HK-2 (cell line): ENCODE data around the gene TOPAZ1.

ENCODE experiments used
- DNase-seq: peaks from one replicate; pipeline ENCODE4 v3.0.0-alpha.2; 2018; ENCODE audit not compliant: unreplicated experiment

The TOPAZ1 gene

DNA sequence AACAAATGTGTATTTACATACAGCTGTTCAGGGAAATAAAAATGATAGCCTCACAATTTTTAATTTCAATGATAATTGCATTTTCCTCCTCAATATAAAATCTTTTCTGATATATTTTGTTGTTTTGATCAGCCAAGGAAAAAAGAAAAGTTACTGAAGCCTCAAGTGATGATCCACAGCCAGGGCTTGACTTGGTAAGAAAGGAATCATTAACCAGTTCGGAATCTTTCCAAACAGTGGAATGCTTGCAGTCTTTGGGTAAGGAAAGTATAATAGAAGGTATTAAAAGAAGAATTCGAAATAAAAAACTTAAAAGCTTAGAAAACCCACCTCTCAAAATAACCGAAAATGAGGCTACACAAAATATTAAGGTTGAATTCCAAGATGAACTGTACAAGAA lies 1.0 kb downstream of the TOPAZ1 start:
- no peak for DNase-seq

DNA sequence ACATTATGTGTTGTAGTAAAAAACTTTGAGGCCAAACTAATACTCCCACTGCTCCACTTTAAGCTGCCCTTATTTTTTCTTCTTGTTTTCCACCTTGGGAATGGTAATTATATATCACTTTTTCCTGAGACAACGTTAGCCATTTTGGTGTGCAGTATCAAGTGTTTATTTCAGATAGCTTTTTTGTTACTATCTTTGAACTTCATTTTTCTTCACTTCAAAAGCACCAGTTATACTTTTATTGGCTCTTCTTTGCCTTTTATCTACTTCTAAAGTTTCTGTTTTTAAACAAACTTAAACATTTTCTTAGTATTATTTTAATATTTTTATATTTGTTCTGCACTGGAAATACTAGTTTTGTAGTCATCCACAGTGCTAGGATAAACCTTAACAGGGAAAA lies 6.5 kb downstream of the TOPAZ1 start:
- DNase-seq, result no peak

DNA sequence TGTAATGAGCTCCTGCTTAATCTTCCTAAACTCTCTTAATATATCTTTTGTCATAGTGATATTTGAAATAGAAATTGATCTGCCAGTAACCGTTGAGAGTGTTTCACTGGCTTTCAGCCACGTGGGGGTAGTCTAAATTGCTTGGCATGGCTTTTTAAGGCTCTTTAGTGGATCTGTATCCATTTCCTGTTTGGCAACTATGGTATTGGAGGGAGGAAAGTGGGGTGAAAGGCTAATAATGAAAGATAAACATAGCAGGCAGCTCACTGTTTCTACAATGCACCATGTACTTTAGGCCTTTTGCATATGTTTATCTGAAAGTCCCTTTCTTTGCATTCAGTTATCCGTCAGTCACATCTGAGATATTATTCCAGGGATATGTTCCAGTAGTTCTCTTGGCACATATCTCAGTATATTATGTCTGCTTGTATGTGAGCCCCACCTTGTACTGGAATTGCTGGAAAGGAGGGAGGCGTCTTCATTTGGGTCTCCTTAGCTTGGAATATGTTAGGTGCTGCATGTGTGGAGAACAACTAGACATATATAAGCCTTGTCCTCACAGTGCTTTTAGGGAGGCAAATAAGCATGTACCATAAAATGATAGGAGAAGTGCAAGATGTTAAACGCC lies 10.8 kb downstream of the TOPAZ1 start:
- DNase-seq, result no peak

DNA sequence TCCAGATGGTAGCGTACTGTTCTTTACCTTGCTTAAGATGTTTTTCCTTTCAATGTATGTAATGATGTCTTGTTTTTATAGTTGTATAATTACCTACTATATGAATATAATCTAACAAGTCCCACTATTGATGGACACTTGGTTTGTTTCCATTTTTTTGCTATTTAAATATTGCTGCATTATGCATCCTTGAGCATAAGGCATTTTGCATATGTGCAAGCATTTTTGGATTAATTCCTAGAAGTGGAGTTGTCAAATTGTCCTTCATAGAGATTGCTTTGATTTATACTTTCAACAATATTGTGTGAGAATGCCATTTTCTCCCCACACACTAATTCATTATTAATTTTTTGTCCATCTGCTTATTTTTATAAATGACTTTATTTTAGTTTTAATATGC lies 17.7 kb downstream of the TOPAZ1 start:
- no peak for DNase-seq

DNA sequence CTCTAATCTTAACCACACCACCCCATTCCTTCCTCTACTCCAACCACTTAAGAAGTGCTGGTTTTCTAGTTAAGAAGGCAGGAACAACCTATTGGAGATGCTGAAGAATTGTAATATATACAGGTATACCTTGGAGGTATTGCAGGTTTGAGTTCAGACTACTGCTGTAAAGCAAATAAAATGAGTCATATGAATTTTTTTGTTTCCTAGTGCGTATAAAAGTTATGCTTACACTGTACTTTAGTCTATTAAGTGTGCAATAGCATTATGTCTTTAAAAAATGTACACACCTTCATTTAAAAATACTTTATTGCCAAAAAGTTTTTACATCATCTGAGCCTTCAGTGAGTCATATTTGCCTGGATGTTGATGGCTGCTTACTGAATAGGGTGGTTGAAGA lies 22.5 kb downstream of the TOPAZ1 start:
- DNase-seq, result no peak

DNA sequence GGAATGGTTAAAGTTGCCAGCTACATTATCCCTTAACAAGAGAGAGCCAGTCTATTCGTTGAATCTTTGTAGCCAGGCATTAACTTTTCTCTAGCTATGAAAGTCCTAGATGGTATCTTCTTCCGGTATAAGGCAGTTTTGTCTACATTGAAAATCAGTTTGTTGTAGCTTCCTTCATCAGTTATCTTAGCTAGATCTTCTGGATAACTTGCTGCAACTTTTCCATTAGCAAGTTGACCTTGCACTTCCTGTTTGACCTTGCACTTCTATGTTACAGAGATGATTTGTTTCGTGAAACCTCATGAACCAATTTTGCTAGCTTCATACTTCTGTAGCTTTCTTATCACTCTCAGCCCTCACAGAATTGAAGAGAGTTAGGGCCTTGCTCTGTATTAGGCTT lies 24.1 kb downstream of the TOPAZ1 start:
- DNase-seq, result no peak

DNA sequence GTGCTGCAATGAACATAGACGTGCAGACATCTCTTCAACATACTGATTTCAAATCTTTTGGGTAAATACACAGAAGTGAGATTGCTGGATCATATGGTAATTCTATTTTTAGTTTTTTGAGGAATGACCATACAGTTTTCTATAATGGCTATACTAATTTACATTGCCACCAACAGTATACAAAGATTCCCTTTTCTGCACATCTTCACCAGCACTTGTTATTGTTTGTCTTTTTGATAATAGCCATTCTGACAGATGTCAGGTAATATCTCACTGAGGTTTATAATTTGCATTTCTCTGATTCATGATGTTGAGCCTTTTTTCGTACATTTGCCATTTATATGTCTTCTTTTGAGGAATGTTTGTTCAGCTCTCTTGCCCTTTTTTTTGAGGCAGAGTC lies 30.5 kb downstream of the TOPAZ1 start:
- no peak for DNase-seq

DNA sequence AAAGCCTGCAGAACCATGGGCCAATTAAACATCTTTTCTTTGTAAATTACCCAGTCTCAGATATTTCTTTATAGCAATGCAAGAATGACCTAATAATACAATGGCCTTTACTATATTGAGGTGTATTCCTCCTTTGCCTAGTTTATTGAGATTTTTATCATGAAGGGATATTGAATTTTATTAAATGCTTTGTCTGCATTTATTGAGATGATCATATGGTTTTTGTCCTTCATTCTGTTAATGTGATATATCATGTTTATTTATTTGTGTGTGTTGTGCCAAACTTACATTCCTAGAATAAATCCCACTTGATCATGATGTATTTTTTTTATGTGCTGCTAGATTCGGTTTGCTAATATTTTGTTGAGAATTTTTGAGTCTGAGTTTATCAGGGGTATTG lies 36.2 kb downstream of the TOPAZ1 start:
- no peak for DNase-seq

DNA sequence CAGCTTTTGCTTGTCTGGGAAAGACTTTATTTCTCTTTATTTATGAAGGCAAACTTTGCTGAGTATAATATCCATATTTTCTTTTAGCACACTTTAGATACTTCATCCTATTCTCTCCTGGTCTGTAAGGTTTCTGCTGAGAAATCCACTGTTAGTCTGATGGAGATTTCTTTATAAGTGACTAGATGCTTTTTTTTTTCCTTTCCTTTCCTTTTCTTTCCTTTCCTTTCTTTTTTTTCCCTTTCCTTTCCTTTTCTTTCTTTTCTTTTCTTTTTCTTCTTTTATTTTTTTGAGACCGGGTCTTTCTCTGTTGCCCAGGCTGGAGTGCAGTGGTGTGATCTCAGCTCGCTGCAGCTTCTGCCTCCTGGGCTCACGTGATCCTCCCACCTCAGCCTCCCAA lies 38.4 kb downstream of the TOPAZ1 start:
- no peak for DNase-seq

DNA sequence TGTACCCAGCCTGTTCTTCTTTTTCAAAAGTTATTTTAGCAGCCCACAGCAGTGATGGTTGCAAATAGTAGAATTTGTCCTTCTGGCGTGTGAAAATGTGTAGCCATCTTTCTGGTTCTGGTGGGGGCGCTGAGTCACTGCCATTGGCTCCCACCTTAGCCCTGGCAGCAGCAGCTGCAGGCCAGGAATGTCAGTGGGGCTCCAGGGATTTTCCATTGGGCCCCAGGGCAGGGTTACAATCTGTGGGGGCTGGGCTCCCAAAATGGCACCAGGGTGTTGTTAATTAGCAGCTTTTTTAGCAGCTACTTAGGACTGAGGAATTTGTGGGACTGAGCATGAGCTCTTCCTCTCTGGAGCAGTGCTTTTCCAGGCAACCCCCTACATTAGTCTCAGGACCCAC lies 38.9 kb downstream of the TOPAZ1 start:
- no peak for DNase-seq

DNA sequence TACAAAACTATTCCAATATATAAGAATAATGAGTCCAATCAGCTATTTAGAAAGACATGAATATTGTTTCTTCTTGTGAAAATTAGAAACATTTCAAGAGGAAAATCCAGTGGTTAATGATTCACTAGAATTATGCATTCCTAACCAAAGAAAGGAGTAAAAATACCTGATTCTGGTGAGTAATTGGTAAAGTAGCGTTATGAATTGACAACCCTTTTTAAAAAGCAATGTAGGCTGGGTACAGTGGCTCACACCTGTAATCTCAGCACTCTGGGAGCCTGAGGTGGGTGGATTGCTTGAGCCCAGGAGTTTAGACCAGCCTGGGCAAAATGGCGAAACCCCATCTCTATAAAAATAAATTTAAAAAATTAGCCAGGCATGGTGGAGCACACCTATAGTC lies 43.3 kb downstream of the TOPAZ1 start:
- no peak for DNase-seq

DNA sequence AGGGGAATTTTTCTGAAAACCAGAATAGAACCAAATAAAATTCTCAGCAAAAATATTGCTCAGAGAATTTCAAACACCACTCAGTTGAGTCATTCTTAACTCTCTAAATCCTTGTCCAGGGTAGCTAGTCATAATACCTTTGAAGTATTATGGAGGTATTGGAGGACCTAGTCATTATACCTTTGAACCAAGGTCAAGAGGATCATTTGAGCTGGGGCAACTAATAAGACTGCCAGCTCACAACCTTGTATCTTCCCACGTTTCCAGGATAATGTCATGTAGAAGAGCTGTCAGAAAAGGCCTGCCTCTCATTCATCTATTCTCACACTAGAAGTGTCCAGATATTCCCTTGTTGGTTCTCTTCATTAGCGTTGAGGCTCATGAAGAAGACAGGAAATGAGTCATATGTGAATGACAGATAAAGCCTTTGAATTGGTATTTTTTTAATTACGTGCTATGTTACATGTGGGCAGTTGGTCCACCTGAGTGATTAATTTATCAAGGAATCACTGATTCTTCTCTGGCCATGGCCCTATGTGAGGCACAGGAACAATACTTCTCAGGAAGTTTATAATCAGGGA lies 48.3 kb downstream of the TOPAZ1 start:
- DNase-seq, result no peak

DNA sequence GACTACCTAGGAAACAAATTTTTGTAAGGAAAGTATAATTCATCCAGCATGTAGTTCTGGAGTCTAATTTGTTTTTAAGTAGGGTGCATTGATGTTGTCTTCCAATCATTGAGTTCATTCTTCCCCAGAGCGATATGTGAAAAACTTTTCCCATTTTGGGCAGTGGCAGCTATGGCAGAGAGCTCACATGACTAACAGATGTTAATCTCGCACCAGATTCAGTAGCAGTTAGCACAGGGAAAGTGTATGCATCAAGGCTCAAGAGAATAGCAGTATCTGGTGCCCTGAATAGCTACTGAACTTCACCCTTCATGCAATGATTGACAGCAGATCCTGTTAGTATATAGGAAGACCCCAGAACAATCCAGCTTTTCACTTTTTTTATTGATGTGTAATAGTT lies 50.6 kb downstream of the TOPAZ1 start:
- no peak for DNase-seq

DNA sequence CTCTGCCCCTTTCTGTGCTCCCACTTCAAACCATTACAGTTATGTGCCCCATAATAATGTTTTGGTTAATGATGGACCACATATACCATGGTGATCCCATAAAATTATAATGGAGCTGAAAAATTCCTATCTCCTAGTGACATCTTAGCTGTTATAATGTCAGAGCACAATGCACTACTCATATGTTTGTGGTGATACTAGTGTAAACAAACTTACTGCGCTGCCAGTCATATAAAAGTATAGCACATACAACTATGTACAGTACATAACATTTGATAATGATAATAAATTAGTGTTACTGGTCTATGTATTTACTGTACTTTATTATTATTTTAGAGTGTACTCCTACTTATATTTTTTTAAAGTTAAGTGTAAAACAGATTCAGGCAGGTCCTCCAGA lies 51.3 kb downstream of the TOPAZ1 start:
- no peak for DNase-seq

DNA sequence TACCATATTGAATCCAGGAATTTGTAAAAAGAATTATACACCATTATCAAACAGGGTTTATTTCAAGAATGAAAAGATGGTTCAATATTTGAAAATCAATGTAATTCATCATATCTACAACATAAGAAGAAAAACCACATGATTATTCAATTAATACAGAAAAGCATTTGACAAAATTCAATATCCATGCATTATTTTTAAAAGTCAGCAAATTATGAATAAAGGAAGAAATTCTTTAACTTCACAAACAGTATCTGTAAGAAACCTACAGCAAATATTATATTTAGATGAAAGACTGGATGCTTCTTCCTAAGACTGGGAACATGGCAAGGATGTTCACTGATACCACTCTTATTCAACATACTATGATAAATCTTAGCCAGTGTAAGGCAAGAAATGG lies 55.6 kb downstream of the TOPAZ1 start:
- DNase-seq, result no peak

DNA sequence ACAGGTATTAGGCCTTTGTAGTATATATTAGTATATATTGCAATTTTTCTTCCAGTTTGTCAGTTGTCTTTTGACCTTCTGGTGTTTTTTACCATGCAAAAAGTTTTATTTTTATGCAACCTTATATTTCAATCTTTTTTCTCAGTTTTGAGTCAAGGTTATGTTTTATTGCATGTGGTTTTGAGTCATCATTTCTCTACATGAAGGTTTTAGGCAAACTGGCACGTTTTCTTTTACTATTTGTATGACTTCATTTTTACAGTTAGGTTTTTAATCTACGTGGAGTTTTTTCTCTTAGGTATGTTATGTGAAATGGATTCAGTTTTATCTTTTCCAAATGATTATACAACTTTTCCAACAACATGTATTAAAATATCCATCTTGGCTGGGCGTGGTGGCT lies 60.1 kb downstream of the TOPAZ1 start:
- DNase-seq, result no peak

DNA sequence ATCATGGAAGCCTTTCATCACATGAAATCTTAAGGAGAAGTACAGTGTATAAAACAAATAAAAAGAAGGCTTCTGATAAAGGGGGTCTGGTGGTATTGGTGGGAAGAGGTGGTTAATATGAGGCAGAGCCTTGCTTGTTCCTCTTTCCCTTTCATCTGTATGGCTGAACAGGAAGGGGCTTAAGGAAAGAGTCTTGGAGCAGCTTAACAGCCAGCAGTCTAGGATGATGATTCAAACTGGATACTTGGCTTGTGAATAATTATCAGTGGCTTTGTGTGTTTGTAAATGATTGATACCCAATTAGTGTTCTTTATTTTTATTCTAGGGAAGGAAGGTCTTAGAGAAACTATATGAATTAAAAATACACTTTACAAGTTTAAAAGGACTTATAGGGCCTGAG lies 67.8 kb downstream of the TOPAZ1 start:
- DNase-seq, result no peak

DNA sequence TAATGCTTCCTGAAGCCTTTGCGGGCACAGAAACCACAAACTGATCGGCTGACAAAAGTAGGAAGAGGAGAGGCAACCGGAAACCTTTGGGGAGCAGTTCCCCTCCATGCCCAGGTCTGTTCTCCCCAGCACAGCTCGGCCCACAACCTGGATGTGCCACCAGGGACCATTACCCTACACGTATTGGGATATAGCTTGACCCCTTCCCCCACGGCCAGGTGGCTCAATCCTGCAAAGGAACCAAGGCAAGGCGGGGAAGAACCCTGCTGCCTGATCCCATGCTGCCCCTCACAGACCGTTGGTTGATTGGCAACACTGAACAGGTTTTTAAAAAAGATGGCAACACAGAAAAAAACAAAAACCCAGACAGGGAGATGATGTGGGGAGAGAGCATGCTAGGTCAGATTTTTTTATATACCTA lies 77.2 kb downstream of the TOPAZ1 start:
- DNase-seq, result no peak

DNA sequence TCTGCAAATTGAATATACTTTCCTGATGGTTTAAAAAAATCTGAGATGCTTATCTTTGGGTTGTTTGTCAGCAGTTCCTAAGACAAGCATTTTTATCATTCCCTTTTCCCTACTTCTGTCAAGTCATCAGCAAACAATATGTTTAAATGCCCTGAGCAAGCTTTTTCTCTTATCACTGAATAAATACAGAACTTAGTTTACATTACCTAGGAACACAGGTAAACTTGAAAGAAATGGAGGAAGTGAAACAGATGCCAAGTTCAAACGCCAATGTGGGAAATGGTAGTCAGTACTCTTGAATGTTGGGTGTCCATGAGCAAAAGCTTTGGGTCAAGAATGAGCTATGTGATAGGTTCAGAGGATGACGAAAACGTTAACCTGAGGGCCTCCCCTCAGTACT lies 79.6 kb downstream of the TOPAZ1 start:
- no peak for DNase-seq

DNA sequence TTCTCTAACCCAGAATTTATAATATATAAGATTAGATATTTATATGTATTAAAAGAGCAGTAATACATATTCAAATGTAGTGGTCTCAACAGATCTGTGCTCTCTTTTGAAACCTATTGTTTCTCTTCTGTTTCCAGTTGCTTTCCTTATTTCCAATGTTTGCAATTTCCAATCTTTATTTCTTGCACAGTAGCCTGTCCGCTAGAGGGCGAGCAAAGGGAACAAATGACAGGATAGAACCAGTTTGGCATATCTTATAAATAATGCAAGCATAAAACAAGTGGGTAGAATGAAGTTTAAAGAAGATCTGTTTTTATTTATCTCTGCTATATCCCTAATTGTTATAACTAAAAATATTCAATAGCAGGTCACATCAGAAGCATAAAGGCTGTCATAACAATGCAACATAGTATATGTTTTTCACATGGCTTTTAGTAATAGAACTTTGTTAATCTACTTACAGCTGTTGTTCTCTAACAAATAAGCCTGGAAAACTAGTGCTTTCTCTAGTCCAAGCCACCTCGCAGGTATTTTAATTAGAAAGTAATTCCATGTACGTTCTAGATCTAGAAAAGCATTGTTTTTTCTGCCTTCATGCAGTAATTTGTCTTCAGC lies 81.8 kb downstream of the TOPAZ1 start:
- DNase-seq, result peak; percentile 16

DNA sequence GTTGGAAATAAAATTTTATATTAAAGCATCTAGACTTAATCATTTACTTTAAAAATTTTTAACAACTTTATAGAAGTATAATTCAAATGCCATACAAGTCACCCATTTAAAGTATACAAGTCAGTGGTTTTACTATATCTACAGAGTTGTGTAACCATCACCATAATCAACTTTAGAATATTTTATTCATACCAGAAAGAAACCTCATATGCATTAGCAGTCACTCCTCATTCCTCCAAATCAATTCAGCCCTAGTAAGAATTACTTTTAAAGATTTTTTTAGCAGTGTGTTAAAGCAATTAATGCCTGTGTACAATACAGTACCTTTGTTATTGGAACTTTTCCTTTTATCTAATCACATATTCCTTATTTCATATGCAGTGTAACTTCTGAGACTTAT lies 82.9 kb downstream of the TOPAZ1 start:
- no peak for DNase-seq

DNA sequence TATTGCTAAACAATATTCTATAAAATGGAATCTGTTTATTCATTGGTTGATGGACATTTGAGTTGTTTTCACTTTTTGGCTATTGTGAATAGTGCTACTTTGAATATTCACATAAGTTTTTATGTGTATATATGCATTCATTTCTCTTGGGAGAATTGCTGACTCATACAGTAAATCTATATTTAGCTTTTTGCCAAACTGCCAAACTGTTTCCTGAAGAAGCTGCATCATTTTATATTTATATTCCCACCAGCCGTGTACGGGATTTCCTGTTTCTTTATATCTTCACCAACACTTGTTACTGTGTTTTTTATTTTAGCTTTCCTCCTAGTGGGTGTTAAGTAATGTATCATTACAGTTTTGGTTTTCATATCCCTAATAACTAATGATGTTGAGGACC lies 84.3 kb downstream of the TOPAZ1 start:
- no peak for DNase-seq

DNA sequence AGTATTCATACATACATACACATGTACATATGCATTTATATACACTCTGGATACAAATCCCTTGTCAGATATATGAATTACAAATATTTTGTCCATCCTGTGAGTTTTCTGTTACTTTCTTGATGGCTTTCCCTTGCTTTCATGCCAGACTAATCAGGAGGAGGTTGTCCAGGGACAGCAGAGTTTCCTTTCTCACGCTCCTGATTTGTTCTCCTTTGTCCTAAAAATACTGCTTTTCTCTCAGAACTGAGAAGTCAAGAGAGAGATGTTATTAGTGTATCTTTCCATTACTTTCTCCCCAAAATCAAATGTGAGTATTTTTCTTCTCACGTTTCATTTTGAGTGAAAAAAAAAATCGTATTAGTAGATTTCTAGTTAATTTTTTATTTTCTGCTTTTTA lies 84.8 kb downstream of the TOPAZ1 start:
- no peak for DNase-seq

DNA sequence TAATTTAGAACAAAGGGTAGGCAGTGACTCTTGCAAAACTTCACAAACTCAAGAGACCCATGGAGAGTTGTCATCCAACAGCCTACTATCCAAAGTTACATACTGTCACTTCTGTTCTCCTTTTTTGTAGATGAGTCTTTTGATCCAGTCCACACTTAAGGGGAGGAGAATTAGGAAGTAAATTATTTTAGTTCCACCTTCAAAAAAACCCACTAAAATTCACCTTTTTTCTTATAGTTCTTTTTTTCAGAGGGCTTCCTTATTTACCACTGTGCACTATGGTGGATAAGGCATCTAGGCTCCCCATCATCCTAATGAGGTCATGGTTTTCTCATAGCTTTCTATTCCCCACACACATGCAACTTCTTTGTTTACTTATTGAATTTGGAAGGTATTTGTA lies 88.3 kb downstream of the TOPAZ1 start:
- DNase-seq, result no peak
